Measurements from ENCODE around the gene SEC63.
A peak's percentile ranks its signal among the peaks of the same experiment; 100 is the strongest.

SEC63 gene

DNA sequence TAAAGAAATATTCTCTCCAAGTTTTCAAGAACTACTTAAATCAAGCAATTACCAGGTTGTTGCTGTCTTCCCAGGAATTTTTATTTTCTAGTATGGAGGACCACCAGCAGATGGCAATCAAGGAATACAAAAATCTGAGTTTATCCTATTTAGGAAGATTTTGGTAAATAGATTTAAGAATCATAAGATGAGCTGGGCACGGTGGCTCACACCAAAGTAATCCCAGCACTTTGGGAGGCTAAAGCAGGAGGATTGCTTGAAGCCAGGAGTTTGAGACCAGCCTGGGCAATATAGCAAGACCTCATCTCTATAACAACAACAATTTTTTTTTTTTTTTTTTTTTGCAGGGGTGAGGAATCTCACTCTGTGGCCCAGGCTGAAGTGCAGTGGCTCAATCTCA lies 19.3 kb upstream of the SEC63 start:
- TF ChIP-seq, protein P1, sequence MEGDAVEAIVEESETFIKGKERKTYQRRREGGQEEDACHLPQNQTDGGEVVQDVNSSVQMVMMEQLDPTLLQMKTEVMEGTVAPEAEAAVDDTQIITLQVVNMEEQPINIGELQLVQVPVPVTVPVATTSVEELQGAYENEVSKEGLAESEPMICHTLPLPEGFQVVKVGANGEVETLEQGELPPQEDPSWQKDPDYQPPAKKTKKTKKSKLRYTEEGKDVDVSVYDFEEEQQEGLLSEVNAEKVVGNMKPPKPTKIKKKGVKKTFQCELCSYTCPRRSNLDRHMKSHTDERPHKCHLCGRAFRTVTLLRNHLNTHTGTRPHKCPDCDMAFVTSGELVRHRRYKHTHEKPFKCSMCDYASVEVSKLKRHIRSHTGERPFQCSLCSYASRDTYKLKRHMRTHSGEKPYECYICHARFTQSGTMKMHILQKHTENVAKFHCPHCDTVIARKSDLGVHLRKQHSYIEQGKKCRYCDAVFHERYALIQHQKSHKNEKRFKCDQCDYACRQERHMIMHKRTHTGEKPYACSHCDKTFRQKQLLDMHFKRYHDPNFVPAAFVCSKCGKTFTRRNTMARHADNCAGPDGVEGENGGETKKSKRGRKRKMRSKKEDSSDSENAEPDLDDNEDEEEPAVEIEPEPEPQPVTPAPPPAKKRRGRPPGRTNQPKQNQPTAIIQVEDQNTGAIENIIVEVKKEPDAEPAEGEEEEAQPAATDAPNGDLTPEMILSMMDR (IDR thresholded peaks at IDR 0.05; ENCODE audit: low read depth, low read length): no peak
- TF ChIP-seq POLR2A (IDR thresholded peaks at IDR 0.05; ENCODE audit: extremely low read depth, insufficient read length): no peak
- TF ChIP-seq, protein P2, sequence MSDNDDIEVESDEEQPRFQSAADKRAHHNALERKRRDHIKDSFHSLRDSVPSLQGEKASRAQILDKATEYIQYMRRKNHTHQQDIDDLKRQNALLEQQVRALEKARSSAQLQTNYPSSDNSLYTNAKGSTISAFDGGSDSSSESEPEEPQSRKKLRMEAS (IDR thresholded peaks at IDR 0.05; ENCODE audit: low read depth, low read length): no peak
- no peak for TF ChIP-seq MYC (IDR thresholded peaks at IDR 0.05; ENCODE audit: low read depth, low read length)
- H3K4me3 ChIP-seq (ENCODE audit: low read depth, low read length): no peak overlapping the region
- DNase-seq (ENCODE audit: low read depth): peak; percentile 52

DNA sequence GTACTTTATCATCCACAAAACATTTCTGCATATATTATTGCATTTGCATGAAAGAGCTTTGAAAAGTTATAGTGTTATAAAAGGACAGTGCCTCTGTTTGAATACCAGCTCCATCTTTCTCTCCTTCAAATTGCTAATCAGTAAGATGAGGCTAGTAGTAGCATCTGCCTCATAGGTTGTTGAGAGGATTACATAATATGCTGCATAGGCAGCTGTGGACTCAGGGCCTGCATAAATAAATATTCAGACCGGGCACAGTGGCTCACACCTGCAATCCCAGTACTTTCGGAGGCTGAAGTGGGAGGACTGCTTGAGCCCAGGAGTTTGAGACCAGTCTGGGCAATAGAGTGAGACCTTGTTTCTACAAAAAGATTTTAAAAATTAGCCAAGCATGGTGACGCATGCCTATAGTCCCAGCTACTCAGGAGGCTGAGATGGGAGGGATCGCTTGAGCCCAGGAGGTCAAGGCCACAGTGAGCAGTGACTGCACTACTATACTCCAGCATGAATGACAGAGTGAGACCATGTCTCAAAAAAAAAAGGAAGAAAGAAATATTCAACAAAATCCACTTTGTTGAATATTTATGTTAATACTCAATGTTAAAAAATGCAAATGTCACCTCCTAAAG lies 18.3 kb upstream of the SEC63 start:
- TF ChIP-seq MYC (IDR thresholded peaks at IDR 0.05; ENCODE audit: low read depth, low read length) (no peak), POLR2A (IDR thresholded peaks at IDR 0.05; ENCODE audit: extremely low read depth, insufficient read length) (no peak)
- TF ChIP-seq, protein P1 (IDR thresholded peaks at IDR 0.05; ENCODE audit: low read depth, low read length): no peak
- TF ChIP-seq, protein P2 (IDR thresholded peaks at IDR 0.05; ENCODE audit: low read depth, low read length): no peak
- no peak for DNase-seq (ENCODE audit: low read depth)

DNA sequence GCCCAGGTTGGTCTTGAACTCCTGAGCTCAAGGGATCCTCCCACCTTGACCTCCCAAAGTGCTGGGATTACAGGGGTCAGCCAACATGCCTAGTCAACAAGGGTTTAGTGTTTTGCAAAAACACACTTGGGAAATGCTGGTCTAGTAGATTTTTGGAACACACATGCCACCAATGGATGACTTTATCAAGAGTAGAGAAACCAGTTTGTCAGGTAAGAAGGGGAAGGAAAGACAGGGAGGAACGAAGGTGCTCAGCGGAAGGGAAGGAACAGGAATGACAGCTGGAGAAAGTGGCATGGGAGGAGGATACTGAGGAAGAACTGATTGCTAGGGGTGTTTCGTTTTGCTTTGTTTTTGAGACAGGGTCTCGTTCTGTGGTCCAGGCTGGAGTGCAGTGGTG lies 15.6 kb upstream of the SEC63 start:
- TF ChIP-seq, protein P2 (IDR thresholded peaks at IDR 0.05; ENCODE audit: low read depth, low read length): no peak
- TF ChIP-seq POLR2A (IDR thresholded peaks at IDR 0.05; ENCODE audit: extremely low read depth, insufficient read length) (no peak), MYC (IDR thresholded peaks at IDR 0.05; ENCODE audit: low read depth, low read length) (no peak)
- TF ChIP-seq, protein P1 (IDR thresholded peaks at IDR 0.05; ENCODE audit: low read depth, low read length): no peak
- no peak for DNase-seq (ENCODE audit: low read depth)
- H3K4me3 ChIP-seq (ENCODE audit: low read depth, low read length): no peak overlapping the region

More for the DNA sequence above, 18.3 kb upstream of the SEC63 start:
- no peak overlapping the region for H3K4me3 ChIP-seq (ENCODE audit: low read depth, low read length)

DNA sequence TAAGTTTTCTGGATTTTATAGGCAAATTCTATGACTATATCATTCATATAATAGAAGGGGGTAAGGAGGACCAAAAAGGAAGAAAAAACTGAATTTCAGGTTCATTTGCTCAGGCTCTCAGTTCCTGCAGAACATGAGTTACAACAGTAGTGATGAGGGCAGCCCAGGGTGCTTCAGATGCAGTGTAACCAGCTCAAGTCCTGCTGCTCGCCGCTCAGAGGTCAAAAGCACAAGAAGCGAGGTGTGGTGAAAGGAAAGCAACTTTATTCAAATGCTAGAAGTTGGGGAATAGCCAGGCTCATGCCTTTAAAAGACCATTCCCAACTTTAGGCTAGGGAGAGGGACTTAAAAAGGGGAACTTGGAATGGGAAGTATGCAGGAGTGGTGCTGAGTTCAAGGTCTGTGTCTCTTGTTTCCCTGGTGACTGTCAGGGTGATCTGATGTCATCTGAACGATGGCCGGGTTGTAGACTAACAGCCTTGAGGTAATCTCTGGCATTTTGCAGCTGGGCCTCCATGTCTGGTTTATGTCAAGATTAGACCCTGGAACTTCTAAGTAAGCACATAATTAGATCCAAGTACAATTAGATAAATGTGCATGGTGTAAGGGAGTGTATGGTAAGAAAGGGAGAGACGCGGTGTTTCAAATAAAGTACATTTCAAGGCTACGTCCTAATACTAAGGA lies 14.5 kb upstream of the SEC63 start:
- no peak overlapping the region for H3K4me3 ChIP-seq (ENCODE audit: low read depth, low read length)
- DNase-seq (ENCODE audit: low read depth): no peak
- TF ChIP-seq POLR2A (IDR thresholded peaks at IDR 0.05; ENCODE audit: extremely low read depth, insufficient read length) (no peak), MYC (IDR thresholded peaks at IDR 0.05; ENCODE audit: low read depth, low read length) (no peak)
- TF ChIP-seq, protein P2 (IDR thresholded peaks at IDR 0.05; ENCODE audit: low read depth, low read length): no peak
- TF ChIP-seq, protein P1 (IDR thresholded peaks at IDR 0.05; ENCODE audit: low read depth, low read length): no peak

DNA sequence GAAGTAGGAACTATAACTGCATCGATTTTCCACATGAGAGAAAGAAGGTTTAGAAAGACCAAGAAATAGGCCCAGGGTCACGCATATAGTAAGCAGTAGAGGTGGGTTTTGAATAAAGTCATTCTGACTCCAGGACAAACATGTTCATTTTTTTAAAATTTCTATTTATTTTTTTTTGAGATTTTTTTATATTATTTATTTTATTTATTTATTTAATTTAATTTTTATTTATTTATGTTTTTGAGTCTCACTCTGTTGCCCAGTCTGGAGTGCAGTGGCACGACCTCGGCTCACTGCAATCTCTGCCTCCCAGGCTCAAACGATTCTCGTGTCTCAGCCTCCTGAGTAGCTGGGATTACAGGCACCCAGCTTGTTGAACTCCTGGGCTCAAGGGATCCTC lies 13.2 kb upstream of the SEC63 start:
- no peak overlapping the region for H3K4me3 ChIP-seq (ENCODE audit: low read depth, low read length)
- DNase-seq (ENCODE audit: low read depth): no peak
- TF ChIP-seq POLR2A (IDR thresholded peaks at IDR 0.05; ENCODE audit: extremely low read depth, insufficient read length) (no peak), MYC (IDR thresholded peaks at IDR 0.05; ENCODE audit: low read depth, low read length) (no peak)
- TF ChIP-seq, protein P1 (IDR thresholded peaks at IDR 0.05; ENCODE audit: low read depth, low read length): no peak
- TF ChIP-seq, protein P2 (IDR thresholded peaks at IDR 0.05; ENCODE audit: low read depth, low read length): no peak
